A549 treated with CpdA at 1 μM for 4 hours (cell line): ENCODE data around the gene GGTLC2. TPM values are rescaled to one million over a fixed set of nuclear protein-coding genes. Genes with fewer than 3 reads are reported as not detected.

Experiments
- total RNA-seq: library from RNA; stranded (reverse); fragments of 200-300 nt; extraction: Qiagen RNA extraction; gene quantifications from 5 replicates; pipeline ENCODE4 v1.2.3, GENCODE V29; 2022; ENCODE audit warnings: low read depth

Gene GGTLC2
- not detected in 5 replicates for total RNA-seq

DNA sequence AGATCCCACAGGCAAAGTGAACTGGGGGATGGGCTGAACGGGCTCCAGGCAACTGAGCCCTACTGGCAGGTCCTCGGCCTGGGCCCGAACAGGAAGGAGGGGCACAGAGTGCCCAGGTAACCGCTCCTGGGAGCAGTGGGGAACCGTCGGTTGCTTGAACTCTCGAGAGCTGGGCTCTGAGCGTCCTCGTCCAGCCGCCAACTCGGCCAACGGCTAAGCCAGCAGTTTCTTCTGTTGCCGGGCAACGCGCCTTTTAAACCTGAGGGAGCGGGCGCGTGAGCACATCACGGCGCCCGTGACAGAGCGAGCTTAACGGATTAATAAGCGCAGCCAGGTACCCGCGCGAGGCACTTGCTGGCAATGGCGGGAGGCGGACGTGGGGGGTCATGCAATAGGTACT lies at the start of gene GGTLC2:
Gene GGTLC2, plus strand, starts transcription at position 301 of the 400 bp plus-strand sequence. CDS start 1,732 bp downstream, outside the sequence.

Other genes with a start within 250 kb of the GGTLC2 start
- 1.4 to 1.8 TPM (median 1.5 TPM) in 5 replicates for gene ZNF280B, start 135.9 kb upstream of the GGTLC2 start, total RNA-seq
- gene ZNF280A, start 124.3 kb upstream of the GGTLC2 start, total RNA-seq, result 2.6 to 3.3 TPM (median 2.8 TPM) in 5 replicates
- 97.3 to 113 TPM (median 108 TPM) in 5 replicates for gene PRAME, start 85.3 kb upstream of the GGTLC2 start, total RNA-seq
- not detected in 5 replicates for gene IGLL5, start 243.2 kb downstream of the GGTLC2 start, total RNA-seq